Activated effector memory CD4-positive, alpha-beta T cell treated with anti-CD3 and anti-CD28 coated beads, Interleukin-2, amount 50 U/mL, for 16 hours (primary cell): Measurements from ENCODE around the gene ARSG.
"Not testable (repeated sequence)": the region's sequence is repeated elsewhere in the genome, so short reads cannot be mapped to it uniquely, and the experiment has no call there.

Experiments used
- DNase-seq: peaks from one replicate; pipeline ENCODE4 v3.0.0-alpha.2; 2020

Gene ARSG

DNA sequence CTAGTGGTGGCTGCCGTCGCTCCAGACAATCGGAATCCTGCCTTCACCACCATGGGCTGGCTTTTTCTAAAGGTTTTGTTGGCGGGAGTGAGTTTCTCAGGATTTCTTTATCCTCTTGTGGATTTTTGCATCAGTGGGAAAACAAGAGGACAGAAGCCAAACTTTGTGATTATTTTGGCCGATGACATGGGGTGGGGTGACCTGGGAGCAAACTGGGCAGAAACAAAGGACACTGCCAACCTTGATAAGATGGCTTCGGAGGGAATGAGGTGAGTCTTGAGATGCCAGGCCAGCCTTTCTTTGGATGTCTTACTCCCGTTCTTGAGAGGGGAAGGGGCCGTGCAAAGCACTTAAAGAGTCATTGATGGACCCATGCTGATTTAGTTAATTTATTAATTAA lies 16.1 kb downstream of the ARSG start:
- DNase-seq = no peak

DNA sequence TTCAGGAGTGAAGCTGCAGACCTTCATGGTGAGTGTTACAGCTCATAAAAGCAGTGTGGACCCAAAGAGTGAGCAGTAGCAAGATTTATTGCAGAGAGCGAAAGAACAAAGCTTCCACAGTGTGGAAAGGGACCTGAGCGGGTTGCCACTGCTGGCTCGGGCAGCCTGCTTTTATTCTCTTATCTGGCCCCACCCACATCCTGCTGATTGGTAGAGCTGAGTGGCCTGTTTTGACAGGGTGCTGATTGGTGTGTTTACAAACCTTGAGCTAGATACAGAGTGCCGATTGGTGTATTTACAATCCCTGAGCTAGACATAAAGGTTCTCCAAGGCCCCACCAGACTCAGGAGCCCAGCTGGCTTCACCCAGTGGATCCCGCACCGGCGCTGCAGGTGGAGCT lies 17.2 kb downstream of the ARSG start:
- DNase-seq = not testable (repeated sequence)

DNA sequence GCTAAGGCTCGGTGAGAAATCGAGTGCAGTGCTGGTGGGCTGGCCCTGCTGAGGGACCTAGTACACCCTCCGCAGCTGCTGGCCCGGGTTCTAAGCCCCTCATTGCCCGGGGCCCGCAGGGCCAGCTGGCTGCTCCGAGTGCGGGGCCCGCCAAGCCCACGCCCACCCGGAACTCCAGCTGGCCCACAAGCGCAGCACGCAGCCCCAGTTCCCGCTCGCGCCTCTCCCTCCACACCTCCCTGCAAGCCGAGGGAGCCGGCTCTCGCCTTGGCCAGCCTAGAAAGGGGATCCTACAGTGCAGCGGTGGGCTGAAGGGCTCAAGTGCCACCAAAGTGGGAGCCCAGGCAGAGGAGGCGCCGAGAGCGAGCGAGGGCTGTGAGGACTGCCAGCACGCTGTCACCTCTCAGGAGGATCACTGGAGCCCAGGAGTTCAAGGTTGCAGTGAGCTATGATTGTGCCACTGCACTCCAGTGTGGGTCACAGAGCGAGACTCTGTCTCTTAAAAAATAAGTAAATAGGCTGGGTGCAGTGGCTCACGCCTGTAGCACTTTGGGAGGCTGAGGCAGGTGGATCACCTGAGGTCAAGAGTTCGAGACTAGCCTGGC lies 17.9 kb downstream of the ARSG start:
- DNase-seq = not testable (repeated sequence)

DNA sequence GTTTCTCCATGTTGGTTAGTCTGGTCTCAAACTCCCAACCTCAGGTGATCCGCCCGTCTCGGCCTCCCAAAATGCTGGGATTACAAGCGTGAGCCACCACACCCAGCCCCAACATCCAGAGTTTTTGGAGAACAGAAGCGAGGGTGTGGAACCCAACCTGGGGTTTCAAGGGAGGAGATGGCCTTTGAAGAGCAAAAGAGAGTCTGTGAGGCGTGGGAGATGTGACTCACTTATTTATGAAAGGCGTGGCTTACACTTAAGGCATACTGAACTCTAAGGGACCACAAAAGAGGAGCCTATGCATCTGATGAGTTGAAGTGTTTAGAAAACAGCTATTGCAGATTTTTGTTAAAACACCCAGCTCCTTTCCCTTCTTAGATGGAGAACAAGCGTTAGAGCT lies 18.9 kb downstream of the ARSG start:
- peak; percentile 67 for DNase-seq

DNA sequence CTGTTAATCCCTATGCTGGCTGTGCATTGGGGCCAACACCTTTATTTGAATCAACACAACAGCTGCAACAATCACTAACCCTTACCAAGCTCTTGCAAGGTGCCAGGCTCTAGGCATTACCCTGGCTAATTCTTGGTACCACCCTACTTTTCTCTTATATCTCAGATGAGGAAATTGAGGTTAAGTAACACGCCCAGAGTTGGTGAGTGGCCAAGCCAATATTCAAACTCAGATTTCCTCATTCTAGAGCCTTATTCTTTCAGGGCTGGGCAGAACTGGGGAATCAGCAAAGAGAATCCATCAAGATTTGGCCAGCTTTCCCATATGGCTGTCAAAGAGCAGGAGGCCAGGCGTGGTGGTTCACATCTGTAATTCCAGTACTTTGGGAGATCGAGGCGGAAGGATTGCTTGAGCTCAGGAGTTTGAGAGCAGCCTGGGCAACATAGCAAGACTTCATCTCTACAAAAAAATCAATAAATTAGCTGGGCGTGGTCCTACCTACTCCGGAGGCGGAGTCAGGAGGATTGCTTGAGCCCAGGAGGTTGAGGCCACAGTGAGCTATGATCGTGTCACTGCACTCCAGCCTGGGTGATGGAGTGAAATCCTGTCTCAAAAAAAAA lies 23.7 kb downstream of the ARSG start:
- DNase-seq = no peak

DNA sequence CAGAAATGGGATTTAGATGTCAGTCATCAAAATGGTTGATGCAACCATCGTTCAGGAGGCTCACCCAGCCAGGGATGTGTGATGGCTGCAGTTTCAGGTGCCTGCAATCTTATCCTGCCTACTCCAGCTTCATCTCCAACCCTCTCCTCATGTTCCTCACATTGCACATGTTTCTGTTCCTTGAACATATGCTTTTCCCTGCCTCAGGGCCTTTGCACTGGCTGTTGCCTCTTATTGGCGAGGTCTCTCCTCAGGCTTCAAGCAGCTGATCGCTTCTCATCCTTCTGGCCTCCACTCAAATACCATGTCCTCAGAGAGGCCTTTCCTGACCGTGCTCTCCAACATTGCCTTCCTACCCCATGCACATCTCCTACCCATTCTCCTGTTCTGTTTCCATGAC lies 24.6 kb downstream of the ARSG start:
- DNase-seq = no peak

DNA sequence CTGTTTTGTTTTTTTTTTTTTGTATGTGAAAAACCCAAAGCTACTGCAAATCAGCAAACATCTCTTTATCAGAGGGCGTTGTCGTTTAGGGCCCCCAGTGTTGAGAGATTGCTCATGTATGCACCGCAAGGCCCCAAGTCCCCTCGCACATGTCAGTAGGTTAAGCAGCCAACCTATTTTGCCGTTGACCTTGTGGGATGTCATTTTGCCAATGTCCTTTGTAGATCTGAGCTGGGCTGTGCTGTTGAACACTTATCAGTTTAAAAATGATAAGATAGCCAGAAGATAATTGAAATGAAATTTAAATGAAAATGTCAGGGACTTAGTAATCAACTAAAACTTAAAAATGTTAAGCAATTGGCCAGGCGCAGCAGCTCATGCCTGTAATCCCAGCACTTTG lies 26.2 kb downstream of the ARSG start:
- no peak for DNase-seq

DNA sequence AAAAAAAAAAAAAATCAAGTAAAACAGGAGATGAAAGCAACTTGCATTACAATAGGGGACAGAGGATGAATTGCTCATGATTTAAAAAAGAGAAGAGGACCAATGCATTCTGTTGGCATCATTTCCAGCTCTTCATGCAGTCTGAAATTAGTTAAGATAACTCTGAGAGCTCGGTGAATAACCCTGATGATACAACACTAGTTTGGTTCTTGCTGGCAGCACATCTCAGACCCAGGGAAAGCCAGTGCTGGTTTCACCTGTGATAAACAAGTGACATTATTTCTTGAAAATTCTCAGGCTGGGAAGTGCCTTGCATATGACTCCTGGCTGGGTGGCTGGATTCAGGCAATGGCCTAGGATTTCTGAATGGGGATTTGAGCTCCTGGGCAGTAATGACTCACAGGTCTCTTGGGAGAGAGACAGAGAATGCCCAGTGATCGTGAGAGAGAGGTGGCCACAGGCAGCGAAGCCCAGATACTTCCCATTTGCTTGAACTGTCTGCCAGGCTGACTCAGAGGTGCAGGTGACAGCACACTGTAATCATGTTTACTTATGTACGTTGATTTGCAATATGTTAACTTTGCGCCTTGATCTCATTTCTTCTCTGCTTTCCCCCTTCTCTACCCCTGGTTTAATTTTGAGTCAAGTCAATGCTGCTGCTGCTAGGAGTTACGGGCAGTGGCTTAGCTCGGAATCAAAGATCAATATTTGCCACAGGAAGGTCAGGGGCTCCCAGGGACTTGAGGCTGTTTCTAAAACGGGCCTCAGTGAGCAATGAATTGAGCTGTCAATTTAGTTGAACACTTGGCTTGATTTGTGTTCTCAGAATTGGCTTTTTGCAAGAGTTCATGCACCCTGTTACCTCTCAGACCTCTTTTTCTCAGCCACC lies 27.1 kb downstream of the ARSG start:
- no peak for DNase-seq

DNA sequence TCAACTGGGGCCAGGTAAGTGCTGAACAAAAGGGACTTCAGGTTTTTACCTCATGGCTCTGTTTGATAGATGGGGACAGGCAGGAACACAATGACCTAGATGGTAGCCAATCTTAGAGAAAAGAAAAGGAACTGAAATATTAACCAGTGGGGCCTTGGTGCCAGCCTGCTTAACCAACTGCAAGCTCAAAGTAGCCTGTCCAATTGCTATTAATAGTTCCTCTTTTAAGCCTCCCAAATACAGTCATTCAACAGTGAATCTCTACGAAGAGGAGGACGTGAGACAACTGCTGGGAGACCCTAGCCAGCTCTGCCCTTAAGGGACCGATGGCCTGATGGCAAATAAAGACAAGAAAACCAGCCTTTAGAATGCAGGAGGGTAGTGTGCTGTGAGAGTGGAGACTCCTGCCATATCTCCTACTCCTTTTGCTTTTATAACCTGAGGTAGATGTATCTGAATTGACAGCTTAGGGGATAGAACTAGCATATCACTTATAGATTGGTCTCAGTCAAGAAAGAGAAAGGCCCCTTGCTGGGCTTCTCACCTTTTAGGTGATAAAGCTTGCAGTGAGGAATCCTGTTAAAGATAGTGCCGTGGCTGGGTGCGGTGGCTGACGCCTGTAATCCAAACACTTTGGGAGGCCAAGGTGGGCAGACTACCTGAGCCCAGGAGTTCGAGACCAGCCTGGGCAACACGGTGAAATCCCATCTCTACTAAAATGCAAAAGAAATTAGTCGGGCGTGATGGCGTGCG lies 28.3 kb downstream of the ARSG start:
- no peak for DNase-seq

DNA sequence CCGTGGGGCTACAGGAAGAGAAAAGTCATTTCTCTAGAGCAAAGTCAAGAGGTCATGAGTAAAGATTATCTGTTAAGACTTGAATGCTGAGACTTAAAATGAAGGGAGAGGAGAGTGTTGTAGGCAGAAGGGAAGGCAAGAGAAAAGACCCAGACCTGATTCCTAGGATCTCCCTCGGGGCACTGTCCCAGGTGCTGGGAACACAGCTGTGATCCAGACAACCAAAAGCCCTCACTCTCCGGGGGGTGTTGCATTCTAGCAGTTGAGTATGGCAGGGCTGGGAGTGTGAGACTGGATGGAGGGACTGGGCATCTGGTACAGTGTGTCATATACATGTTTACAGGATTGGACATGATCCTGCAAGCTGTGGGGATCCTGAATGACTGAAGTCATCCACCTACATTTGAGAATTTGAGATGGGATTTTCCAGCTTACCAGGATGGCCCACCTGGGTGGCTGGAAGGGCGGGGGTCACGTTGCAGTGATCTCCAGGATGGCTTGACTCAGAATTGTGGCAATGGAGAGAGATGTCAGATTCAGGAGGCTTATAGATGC lies 29.1 kb downstream of the ARSG start:
- no peak for DNase-seq

DNA sequence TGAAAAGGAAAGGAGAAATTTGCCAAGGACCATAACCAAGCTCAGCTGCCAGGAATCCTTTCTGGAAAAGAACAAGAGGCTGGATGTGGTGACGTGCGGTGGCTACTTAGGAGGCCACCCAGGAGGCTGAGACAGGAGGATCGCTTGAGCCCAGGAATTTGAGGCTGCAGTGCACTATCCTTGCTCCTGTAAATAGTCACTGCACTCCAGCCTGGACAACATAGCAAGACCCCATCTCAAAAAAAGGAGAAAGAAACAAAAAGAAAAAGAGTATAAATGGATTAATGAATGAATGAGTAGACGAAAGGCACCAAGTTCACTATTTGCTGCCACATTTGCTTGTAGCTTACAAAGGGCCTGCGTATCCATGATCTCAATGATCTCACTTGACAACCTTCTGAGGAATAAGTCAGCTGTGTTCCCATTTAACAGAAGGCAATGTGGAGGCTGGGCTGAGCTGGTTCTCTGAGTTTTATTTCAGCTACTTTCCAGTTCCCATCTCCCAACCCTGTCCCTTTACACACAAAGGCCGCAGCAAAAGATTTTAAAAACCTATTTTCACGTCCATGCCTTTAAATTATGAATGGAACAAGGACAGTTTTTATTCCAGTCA lies 29.8 kb downstream of the ARSG start:
- no peak for DNase-seq

DNA sequence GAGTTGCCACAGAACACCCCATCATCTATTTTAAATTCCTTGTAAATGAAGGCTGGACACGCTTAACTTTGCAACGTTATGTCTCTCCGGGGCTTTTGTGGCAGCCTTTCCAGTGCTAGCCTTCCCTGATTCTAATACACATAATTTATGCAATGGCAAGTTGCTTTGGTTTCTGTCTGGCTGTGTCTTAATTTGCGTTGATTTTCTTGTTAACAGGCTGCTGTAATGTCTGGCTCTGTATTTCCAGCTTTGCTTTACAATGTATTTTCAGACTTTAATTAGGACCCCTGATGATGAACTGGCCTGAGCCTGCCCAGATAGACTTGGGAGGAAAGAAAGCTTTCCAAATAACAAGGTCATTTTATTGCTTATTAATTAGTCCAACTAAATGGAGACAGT lies 30.3 kb downstream of the ARSG start:
- no peak for DNase-seq

DNA sequence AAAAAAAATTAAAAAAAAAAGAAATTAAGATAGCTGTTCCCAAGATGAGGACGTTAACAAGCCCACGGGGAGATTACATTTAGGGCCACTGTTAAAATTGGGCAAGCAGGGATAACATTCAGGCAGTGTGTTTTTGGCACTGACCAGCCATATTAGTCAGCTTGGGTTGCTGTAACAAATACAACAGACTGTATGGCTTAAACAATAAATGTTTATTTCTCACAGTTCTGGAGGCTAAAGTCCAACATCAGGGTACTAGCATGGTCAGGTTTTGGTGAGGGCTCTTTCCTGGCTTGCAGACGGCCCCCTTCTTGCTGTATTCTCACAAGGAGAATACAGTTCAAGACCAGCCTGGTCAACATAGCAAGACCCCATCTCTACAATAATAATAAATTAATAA lies 31.3 kb downstream of the ARSG start:
- DNase-seq = no peak

DNA sequence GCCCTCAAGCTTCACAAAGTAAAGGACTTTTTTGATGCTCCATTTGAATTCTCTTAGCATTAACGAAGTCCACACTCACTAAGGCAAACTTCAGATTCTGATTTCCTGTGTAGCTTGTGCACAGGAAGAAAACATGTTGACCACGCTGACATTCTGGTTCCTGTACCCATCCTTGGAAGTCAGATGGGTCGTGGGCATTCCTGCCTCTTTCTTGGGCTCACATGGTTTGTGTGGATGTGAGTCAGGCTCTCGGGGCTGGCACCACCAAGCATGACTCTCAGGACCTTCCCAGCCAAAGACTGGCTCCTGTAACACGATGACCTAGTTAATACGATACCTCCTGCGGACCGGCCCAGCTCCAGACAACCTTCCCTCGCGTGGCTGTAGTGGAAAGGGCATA lies 32.8 kb downstream of the ARSG start:
- no peak for DNase-seq

DNA sequence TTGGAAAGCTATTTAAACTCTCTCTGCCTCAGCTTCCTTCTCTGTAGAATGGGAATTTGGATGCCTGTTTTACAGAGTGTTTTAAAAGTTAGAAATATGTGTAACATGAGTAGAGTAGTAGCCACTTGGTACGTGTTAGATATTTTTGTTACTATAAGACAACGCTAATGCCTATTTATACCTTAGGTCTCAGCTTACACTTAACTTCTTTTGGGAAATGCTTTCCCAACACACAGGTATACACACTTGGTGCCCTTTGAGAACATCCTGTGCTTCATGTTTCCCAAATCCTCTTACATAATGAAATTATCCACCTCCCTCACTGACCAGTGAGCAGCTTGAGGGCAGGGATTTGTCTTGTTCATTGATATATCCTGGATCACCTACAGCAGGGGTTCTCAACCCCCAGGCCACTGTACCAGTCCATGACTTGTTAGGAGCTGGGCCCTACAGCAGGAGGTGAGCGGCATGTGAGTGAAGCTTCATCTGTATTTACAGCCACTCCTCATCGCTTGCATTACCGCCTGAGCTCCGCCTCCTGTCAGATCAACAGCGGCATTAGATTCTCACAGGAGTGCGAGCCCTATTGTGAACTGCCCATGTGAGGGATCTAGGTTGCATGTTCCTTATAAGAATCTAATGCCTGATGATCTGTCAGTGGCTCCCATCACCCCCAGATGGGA lies 33.5 kb downstream of the ARSG start:
- no peak for DNase-seq

DNA sequence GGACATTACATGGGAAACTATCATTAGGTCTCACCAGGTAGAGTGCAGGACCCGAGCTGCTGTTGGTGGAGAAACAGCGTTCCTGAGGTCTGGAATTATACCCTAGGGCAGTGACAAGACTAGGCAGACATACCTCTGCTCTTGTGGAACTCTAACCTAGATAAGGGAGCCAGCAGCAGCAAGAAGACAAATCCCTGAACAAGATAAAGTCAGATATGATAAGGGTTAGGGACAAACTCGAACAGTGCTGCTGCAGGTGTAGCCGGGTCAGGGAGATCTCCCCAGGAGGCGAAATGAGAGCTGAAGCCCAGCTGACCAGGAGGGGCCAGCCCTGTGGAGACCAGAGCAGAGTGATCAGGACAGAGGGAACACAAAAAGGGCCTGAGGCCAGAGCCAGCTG lies 34.7 kb downstream of the ARSG start:
- no peak for DNase-seq

DNA sequence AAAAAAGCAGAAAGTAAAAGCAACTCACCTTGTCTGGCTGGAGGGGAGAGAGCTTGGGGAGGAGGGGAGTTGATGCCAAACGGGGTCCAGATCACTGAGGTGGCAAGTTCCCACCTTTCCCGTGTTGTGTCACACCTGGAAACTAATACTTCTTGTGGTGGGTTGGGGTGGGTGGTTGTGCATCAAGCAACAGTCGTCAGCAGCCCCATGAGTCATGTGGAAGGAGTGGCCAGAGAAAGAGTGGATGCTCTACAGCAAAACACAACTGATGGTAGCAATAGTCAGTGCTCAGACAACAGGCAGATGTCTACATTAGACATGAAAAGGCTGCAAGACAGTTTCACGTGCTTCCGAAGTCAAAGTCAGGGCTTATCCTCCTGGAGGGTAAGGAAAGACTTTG lies 35.4 kb downstream of the ARSG start:
- no peak for DNase-seq

DNA sequence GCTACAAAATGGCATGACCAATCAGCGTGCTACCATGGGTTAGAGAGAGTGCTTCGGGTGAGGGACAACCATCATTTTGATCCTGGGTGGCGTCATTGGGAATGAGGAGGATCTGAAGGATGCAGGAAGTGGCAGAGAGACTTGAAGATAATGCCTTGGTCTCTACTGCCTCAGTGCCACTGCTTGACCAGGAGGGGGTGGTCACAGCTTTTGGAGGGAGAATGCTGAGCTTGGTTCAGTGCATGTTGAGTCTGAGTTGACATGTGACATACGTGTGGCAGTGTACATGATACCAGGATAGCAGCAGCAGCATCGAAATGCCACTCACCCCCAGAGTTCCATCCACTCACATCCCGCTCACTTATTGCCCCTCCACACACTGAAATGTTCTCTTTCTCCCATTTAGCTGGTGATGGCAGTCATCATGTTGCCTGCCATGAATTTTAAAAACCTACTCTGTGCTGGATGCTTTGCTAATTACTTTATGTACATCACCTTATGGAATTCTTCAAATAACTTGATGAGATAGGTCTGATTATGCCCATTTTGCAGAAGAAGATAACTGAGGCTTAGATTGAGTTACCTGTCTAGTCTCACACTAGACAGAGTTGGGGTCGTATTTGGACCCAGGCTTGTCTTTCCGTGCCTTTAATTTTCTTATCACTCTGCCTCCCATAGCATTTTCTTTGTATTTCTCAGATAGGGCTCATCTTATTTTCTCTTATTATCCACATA lies 36.7 kb downstream of the ARSG start:
- no peak for DNase-seq

DNA sequence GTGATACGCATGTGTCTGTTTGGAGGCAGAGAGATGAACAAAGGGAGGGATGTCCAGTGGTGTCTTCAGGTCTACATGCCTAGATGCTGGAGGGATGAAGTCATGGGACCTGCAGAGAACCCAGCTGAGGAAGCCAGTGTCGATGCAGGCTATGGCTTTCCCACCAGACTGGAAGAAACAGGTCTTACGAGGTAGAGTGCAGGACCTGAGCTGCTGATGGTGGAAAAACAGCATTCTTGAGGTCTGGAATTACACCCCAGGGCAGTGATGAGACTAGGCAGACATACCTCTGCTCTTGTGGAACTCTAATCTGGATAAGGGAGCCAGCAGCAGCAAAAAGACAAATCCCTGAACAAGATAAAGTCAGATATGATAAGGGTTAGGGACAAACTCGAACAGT lies 37.4 kb downstream of the ARSG start:
- DNase-seq = no peak

DNA sequence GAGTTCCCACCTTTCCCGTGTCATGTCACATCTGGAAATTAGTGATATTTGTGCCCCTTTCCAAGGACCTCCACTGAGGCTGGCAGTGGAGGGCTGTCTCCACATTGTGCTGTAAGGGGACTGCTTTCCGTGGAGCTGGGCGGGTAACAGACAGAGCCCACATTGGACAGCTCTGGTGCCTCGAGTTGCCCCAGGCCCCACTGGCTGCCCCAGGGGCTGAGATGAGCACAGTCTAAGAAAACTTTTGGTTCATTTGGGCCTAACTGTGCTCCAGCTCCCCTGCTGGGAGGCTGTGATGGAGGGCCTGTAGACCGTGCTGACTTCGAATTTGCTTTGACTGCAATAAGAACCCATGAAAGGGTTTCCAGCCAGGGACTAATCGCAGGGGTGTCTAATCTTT lies 38.0 kb downstream of the ARSG start:
- DNase-seq = no peak

DNA sequence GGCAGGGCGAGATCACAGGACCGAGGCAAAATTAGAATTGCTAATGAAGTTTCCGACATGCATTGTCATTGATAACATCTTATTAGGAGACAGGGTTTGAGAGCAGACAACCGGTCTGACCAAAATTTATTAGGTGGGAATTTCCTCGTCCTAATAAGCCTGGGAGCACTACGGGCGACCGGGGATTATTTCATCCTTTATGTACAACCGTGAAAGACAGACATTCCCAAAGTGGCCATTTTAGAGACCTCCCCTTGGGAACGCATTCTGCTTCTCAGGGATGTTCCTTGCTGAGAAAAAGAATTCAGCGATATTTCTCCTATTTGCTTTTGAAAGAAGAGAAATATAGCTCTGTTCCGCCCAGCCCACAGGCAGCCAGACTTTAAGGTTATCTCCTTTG lies 40.6 kb downstream of the ARSG start:
- DNase-seq = not testable (repeated sequence)
